ENCODE results near the gene GPR179.
A peak's percentile ranks its signal among the peaks of the same experiment; 100 is the strongest.
"Not testable (repeated sequence)": the region's sequence is repeated elsewhere in the genome, so short reads cannot be mapped to it uniquely, and the experiment has no call there.

The GPR179 gene

GRCh38 chr17:38288217-38288827 is 55.4 kb downstream of the GPR179 start:
- DNase-seq (ENCODE audit: low read depth) = peak; percentile 29
- TF ChIP-seq, protein P1, sequence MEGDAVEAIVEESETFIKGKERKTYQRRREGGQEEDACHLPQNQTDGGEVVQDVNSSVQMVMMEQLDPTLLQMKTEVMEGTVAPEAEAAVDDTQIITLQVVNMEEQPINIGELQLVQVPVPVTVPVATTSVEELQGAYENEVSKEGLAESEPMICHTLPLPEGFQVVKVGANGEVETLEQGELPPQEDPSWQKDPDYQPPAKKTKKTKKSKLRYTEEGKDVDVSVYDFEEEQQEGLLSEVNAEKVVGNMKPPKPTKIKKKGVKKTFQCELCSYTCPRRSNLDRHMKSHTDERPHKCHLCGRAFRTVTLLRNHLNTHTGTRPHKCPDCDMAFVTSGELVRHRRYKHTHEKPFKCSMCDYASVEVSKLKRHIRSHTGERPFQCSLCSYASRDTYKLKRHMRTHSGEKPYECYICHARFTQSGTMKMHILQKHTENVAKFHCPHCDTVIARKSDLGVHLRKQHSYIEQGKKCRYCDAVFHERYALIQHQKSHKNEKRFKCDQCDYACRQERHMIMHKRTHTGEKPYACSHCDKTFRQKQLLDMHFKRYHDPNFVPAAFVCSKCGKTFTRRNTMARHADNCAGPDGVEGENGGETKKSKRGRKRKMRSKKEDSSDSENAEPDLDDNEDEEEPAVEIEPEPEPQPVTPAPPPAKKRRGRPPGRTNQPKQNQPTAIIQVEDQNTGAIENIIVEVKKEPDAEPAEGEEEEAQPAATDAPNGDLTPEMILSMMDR (IDR thresholded peaks at IDR 0.05; ENCODE audit: low read length, missing control alignments) = peak; percentile 47
- H3K4me3 ChIP-seq (replicated peaks; ENCODE audit: low read depth, low read length) = not testable (repeated sequence)

GRCh38 chr17:38286501-38287091 is 57.2 kb downstream of the GPR179 start:
- not testable (repeated sequence) for H3K4me3 ChIP-seq (replicated peaks; ENCODE audit: low read depth, low read length)
- DNase-seq (ENCODE audit: low read depth) = peak; percentile 68

DNA sequence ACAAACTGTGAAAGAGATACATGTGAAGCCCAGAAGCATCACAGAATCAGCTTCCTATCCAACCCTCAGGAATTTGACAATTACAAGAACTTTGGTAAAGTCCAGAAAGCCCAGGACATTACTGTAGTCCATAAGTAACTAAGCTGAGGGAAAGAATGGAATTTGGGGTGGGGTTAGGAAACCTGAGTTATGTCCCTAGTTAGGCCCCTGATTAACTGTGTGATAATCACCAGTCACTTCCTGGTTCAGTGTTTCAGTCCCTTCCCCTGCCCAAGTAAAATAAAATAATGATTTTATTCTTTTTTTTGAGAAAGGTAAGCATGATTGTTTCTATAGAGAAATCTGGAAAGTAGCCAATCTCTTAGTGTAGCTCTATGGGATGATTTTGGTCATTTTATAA is 57.8 kb downstream of the GPR179 start:
- not testable (repeated sequence) for DNase-seq (ENCODE audit: low read depth); H3K4me3 ChIP-seq (replicated peaks; ENCODE audit: low read depth, low read length)

All from fibroblast of pulmonary artery (primary cell).